ENCODE results near the gene SKOR2. TPM values are rescaled to one million over a fixed set of nuclear protein-coding genes. Genes with fewer than 3 reads are reported as not detected.

Gene SKOR2
- total and polyA plus RNA-seq, 2 donors (not counting 1 experiment from before 2014, with no cell fraction given), result not detected

GRCh38 chr18:47287911-47288585 is 36.6 kb upstream of the SKOR2 start:
- intact Hi-C loops (cut with micrococcal nuclease), result no loop called here
- peaks cover 34% of the 10 kb centered on the region for H3K27me3 Mint-ChIP-seq
- no peak overlapping the region for H3K27ac Mint-ChIP-seq
- no peaks in the 10 kb centered on the region for H3K4me1 ChIP-seq (ENCODE audit: control insufficient read depth in 2 of 2, insufficient read depth in 2 of 2, low read length in 2 of 2)
- peaks cover 4% of the 10 kb centered on the region for H3K9me3 Mint-ChIP-seq (ENCODE audit: insufficient read depth)
- no peak overlapping the region for H3K9ac ChIP-seq (ENCODE audit: low read length)
- CTCF ChIA-PET, result no interaction called here
- POLR2A ChIA-PET, result no interaction called here
- H3K9me3 ChIP-seq (ENCODE audit: control extremely low read depth in 1 of 3, control insufficient read depth in 2 of 3, insufficient read depth in 1 of 3, low read length in 2 of 3), result peaks cover 0 to 4% (median 2%) of the 10 kb centered on the region in 3 donors
- H3K27me3 ChIP-seq (replicated peaks in 1 of 4; ENCODE audit: control extremely low read depth in 1 of 4, control insufficient read depth in 3 of 4, insufficient read depth in 4 of 4, low read length in 3 of 4), result peaks cover 0 to 13% (median 0%) of the 10 kb centered on the region in 4 experiments
- H3K4me3 Mint-ChIP-seq, result no peak overlapping the region
- H3K79me2 ChIP-seq (ENCODE audit: control insufficient read depth, insufficient read depth, low read length), result no peaks in the 10 kb centered on the region
- H3K4me3 ChIP-seq (ENCODE audit: control extremely low read depth in 1 of 5, extremely low read depth in 1 of 5, insufficient read depth in 1 of 5, low read depth in 2 of 5, low read length in 4 of 5), result no peak overlapping the region
- no peak for ATAC-seq (ENCODE audit: low read depth)
- peaks cover 13% of the 10 kb centered on the region for H3K4me1 Mint-ChIP-seq
- H3K4me2 ChIP-seq (replicated peaks; ENCODE audit: low read depth, low read length, poor library complexity, severe bottlenecking), result no peak overlapping the region
- 49% methylated on average over 6 of the region's 7 CpGs for WGBS (ENCODE audit: insufficient coverage)
- H3K36me3 ChIP-seq (replicated peaks in 1 of 2; ENCODE audit: control extremely low read depth in 1 of 2, control insufficient read depth in 1 of 2, extremely low read depth in 1 of 2, insufficient read depth in 2 of 2, low read length in 1 of 2), result no peaks in the 10 kb centered on the region
- H4K20me1 ChIP-seq (ENCODE audit: control insufficient read depth, insufficient read depth, low read length, poor library complexity, severe bottlenecking), result no peaks in the 10 kb centered on the region
- TF ChIP-seq EZH2 (IDR thresholded peaks at IDR 0.05; ENCODE audit: borderline replicate concordance, insufficient read depth, low read depth, low read length, poor library complexity, severe bottlenecking) (no peak), CTCF (IDR thresholded peaks at IDR 0.05) (no peak)
- H2AFZ ChIP-seq (ENCODE audit: insufficient read depth, low read depth, low read length, poor library complexity, severe bottlenecking), result no peak overlapping the region
- H3K27ac ChIP-seq (ENCODE audit: low read length in 2 of 2), result no peak overlapping the region
- DNase-seq, result no peak

GRCh38 chr18:47286776-47287410 is 35.4 kb upstream of the SKOR2 start:
- intact Hi-C loops (cut with micrococcal nuclease), result no loop called here
- POLR2A ChIA-PET, result no interaction called here
- DNase-seq (no peak), ATAC-seq (ENCODE audit: low read depth) (no peak)
- Mint-ChIP-seq H3K4me1 (peaks cover 13% of the 10 kb centered on the region), H3K27me3 (peaks cover 33% of the 10 kb centered on the region), H3K9me3 (ENCODE audit: insufficient read depth) (peaks cover 4% of the 10 kb centered on the region), H3K27ac (no peak overlapping the region), H3K4me3 (no peak overlapping the region)
- no peak overlapping the region for H3K4me2 ChIP-seq (replicated peaks; ENCODE audit: low read depth, low read length, poor library complexity, severe bottlenecking)
- CTCF ChIA-PET, result no interaction called here
- no peaks in the 10 kb centered on the region for H3K79me2 ChIP-seq (ENCODE audit: control insufficient read depth, insufficient read depth, low read length)
- no peak overlapping the region for H2AFZ ChIP-seq (ENCODE audit: insufficient read depth, low read depth, low read length, poor library complexity, severe bottlenecking)
- no peak overlapping the region for H3K27ac ChIP-seq (ENCODE audit: low read length in 2 of 2)
- H3K9ac ChIP-seq (ENCODE audit: low read length), result no peak overlapping the region
- H3K4me1 ChIP-seq (ENCODE audit: control insufficient read depth in 2 of 2, insufficient read depth in 2 of 2, low read length in 2 of 2), result no peaks in the 10 kb centered on the region
- WGBS (ENCODE audit: insufficient coverage), result 70% methylated on average over 3 of the region's 4 CpGs
- TF ChIP-seq CTCF (IDR thresholded peaks at IDR 0.05) (no peak), EZH2 (IDR thresholded peaks at IDR 0.05; ENCODE audit: borderline replicate concordance, insufficient read depth, low read depth, low read length, poor library complexity, severe bottlenecking) (no peak)
- H3K4me3 ChIP-seq (ENCODE audit: control extremely low read depth in 1 of 5, extremely low read depth in 1 of 5, insufficient read depth in 1 of 5, low read depth in 2 of 5, low read length in 4 of 5), result no peak overlapping the region
- peaks cover 0 to 13% (median 0%) of the 10 kb centered on the region in 4 experiments for H3K27me3 ChIP-seq (replicated peaks in 1 of 4; ENCODE audit: control extremely low read depth in 1 of 4, control insufficient read depth in 3 of 4, insufficient read depth in 4 of 4, low read length in 3 of 4)
- H3K36me3 ChIP-seq (replicated peaks in 1 of 2; ENCODE audit: control extremely low read depth in 1 of 2, control insufficient read depth in 1 of 2, extremely low read depth in 1 of 2, insufficient read depth in 2 of 2, low read length in 1 of 2), result no peaks in the 10 kb centered on the region
- no peaks in the 10 kb centered on the region for H4K20me1 ChIP-seq (ENCODE audit: control insufficient read depth, insufficient read depth, low read length, poor library complexity, severe bottlenecking)
- H3K9me3 ChIP-seq (ENCODE audit: control extremely low read depth in 1 of 3, control insufficient read depth in 2 of 3, insufficient read depth in 1 of 3, low read length in 2 of 3), result peaks cover 0 to 4% (median 2%) of the 10 kb centered on the region in 3 donors
